Measurements from ENCODE around the gene HNF4A.
"Not testable (repeated sequence)": the region's sequence is repeated elsewhere in the genome, so short reads cannot be mapped to it uniquely, and the experiment has no call there.

HNF4A gene

GRCh38 chr20:44447827-44448419 lies 92.4 kb downstream of the HNF4A start:
- no peak for DNase-seq

- DNase-seq, result no peak
Observed at GRCh38 chr20:44448753-44449546, 93.5 kb downstream of the HNF4A start.

- no peak for DNase-seq
Observed at GRCh38 chr20:44449864-44450263, 94.4 kb downstream of the HNF4A start.

GRCh38 chr20:44450281-44450889 lies 94.9 kb downstream of the HNF4A start:
- DNase-seq, result no peak

- no peak for DNase-seq
Observed at GRCh38 chr20:44450903-44451450, 95.5 kb downstream of the HNF4A start.

- no peak for DNase-seq
Observed at GRCh38 chr20:44454306-44454963, 98.9 kb downstream of the HNF4A start.

GRCh38 chr20:44455126-44455525 lies 99.6 kb downstream of the HNF4A start:
- no peak for DNase-seq

GRCh38 chr20:44456611-44457010 lies 101.1 kb downstream of the HNF4A start:
- DNase-seq, result no peak

GRCh38 chr20:44457016-44457415 lies 101.5 kb downstream of the HNF4A start:
- no peak for DNase-seq

- DNase-seq, result no peak
Observed at GRCh38 chr20:44459271-44459670, 103.8 kb downstream of the HNF4A start.

- DNase-seq, result no peak
Observed at GRCh38 chr20:44460795-44461141, 105.3 kb downstream of the HNF4A start.

- DNase-seq, result no peak
Observed at GRCh38 chr20:44461142-44461802, 105.8 kb downstream of the HNF4A start.

GRCh38 chr20:44461803-44462174 lies 106.3 kb downstream of the HNF4A start:
- no peak for DNase-seq

- DNase-seq, result no peak
Observed at GRCh38 chr20:44463466-44463865, 108.0 kb downstream of the HNF4A start.

- DNase-seq, result no peak
Observed at GRCh38 chr20:44464514-44464913, 109.0 kb downstream of the HNF4A start.

GRCh38 chr20:44465001-44465560 lies 109.6 kb downstream of the HNF4A start:
- no peak for DNase-seq

GRCh38 chr20:44467289-44467883 lies 111.9 kb downstream of the HNF4A start:
- DNase-seq, result no peak

- DNase-seq, result no peak
Observed at GRCh38 chr20:44468044-44468782, 112.7 kb downstream of the HNF4A start.

- no peak for DNase-seq
Observed at GRCh38 chr20:44470327-44470726, 114.8 kb downstream of the HNF4A start.

- no peak for DNase-seq
Observed at GRCh38 chr20:44471481-44471882, 116.0 kb downstream of the HNF4A start.

- DNase-seq, result not testable (repeated sequence)
Observed at GRCh38 chr20:44472283-44472682, 116.8 kb downstream of the HNF4A start.

- no peak for DNase-seq
Observed at GRCh38 chr20:44475372-44475693, 119.8 kb downstream of the HNF4A start.
